ENCODE data around the gene TEK.

The TEK gene

GRCh38 chr9:27210588-27210987 is 101.6 kb downstream of the TEK start:
- Histone ChIP-seq H4K20me1 (ENCODE audit: insufficient read depth, low read length, poor library complexity, severe bottlenecking) (no peaks in the 10 kb centered on the region), H3K4me1 (ENCODE audit: insufficient read depth, low read length, poor library complexity, severe bottlenecking) (no peaks in the 10 kb centered on the region), H3K27me3 (ENCODE audit: insufficient read depth, low read length, poor library complexity, severe bottlenecking) (no peaks in the 10 kb centered on the region), H3K9me3 (ENCODE audit: insufficient read depth, low read depth, low read length) (no peaks in the 10 kb centered on the region), H3K36me3 (ENCODE audit: insufficient read depth, low read length) (no peaks in the 10 kb centered on the region), H3K4me2 (ENCODE audit: low read depth, low read length, poor library complexity, severe bottlenecking) (no peak overlapping the region), H3K79me2 (ENCODE audit: insufficient read depth, low read length) (no peaks in the 10 kb centered on the region), H3K9me2 (replicated peaks; ENCODE audit: low read depth, low read length) (no peaks in the 10 kb centered on the region), H3K4me3 (ENCODE audit: low read length, poor library complexity, severe bottlenecking) (no peak overlapping the region), H3K9ac (ENCODE audit: low read depth, low read length, poor library complexity, severe bottlenecking) (no peak overlapping the region), H3F3A (ENCODE audit: low read depth) (no peaks in the 10 kb centered on the region), H2AFZ (ENCODE audit: low read length) (no peak overlapping the region)
- TF ChIP-seq CTCF (conservative IDR thresholded peaks at IDR 0.05; ENCODE audit: low read length), result no peak
- no peak for TF ChIP-seq EZH2phosphoT487 (IDR thresholded peaks at IDR 0.05; ENCODE audit: borderline replicate concordance)

- no peaks in the 10 kb centered on the region for H3K36me3 ChIP-seq (ENCODE audit: insufficient read depth, low read length)
- TF ChIP-seq CTCF (conservative IDR thresholded peaks at IDR 0.05; ENCODE audit: low read length) (no peak), EZH2phosphoT487 (IDR thresholded peaks at IDR 0.05; ENCODE audit: borderline replicate concordance) (no peak)
- no peaks in the 10 kb centered on the region for H3K4me1 ChIP-seq (ENCODE audit: insufficient read depth, low read length, poor library complexity, severe bottlenecking)
- H3K9me2 ChIP-seq (replicated peaks; ENCODE audit: low read depth, low read length), result no peaks in the 10 kb centered on the region
- H3K4me3 ChIP-seq (ENCODE audit: low read length, poor library complexity, severe bottlenecking), result no peak overlapping the region
- H3K79me2 ChIP-seq (ENCODE audit: insufficient read depth, low read length), result no peaks in the 10 kb centered on the region
- H3K9me3 ChIP-seq (ENCODE audit: insufficient read depth, low read depth, low read length), result no peaks in the 10 kb centered on the region
- H3K27me3 ChIP-seq (ENCODE audit: insufficient read depth, low read length, poor library complexity, severe bottlenecking), result no peaks in the 10 kb centered on the region
- no peak overlapping the region for H3K4me2 ChIP-seq (ENCODE audit: low read depth, low read length, poor library complexity, severe bottlenecking)
- no peak overlapping the region for H3K9ac ChIP-seq (ENCODE audit: low read depth, low read length, poor library complexity, severe bottlenecking)
- H3F3A ChIP-seq (ENCODE audit: low read depth), result no peaks in the 10 kb centered on the region
- H4K20me1 ChIP-seq (ENCODE audit: insufficient read depth, low read length, poor library complexity, severe bottlenecking), result no peaks in the 10 kb centered on the region
- no peak overlapping the region for H2AFZ ChIP-seq (ENCODE audit: low read length)
Measured at GRCh38 chr9:27212191-27212590, 103.2 kb downstream of the TEK start.

GRCh38 chr9:27212621-27213020 is 103.6 kb downstream of the TEK start:
- H3K4me2 ChIP-seq (ENCODE audit: low read depth, low read length, poor library complexity, severe bottlenecking), result no peak overlapping the region
- H3K9ac ChIP-seq (ENCODE audit: low read depth, low read length, poor library complexity, severe bottlenecking), result no peak overlapping the region
- H3K4me1 ChIP-seq (ENCODE audit: insufficient read depth, low read length, poor library complexity, severe bottlenecking), result no peaks in the 10 kb centered on the region
- TF ChIP-seq EZH2phosphoT487 (IDR thresholded peaks at IDR 0.05; ENCODE audit: borderline replicate concordance), result no peak
- no peak for TF ChIP-seq CTCF (conservative IDR thresholded peaks at IDR 0.05; ENCODE audit: low read length)
- H3K9me3 ChIP-seq (ENCODE audit: insufficient read depth, low read depth, low read length), result no peaks in the 10 kb centered on the region
- no peak overlapping the region for H2AFZ ChIP-seq (ENCODE audit: low read length)
- no peaks in the 10 kb centered on the region for H3K79me2 ChIP-seq (ENCODE audit: insufficient read depth, low read length)
- no peaks in the 10 kb centered on the region for H3K27me3 ChIP-seq (ENCODE audit: insufficient read depth, low read length, poor library complexity, severe bottlenecking)
- H4K20me1 ChIP-seq (ENCODE audit: insufficient read depth, low read length, poor library complexity, severe bottlenecking), result no peaks in the 10 kb centered on the region
- H3K4me3 ChIP-seq (ENCODE audit: low read length, poor library complexity, severe bottlenecking), result no peak overlapping the region
- no peaks in the 10 kb centered on the region for H3K9me2 ChIP-seq (replicated peaks; ENCODE audit: low read depth, low read length)
- H3K36me3 ChIP-seq (ENCODE audit: insufficient read depth, low read length), result no peaks in the 10 kb centered on the region
- H3F3A ChIP-seq (ENCODE audit: low read depth), result no peaks in the 10 kb centered on the region

All from Loucy (cell line).